ENCODE measurements around the gene GRIK4. TPM values are rescaled to one million over a fixed set of nuclear protein-coding genes. Genes with fewer than 3 reads are reported as not detected.

The GRIK4 gene
- total and polyA plus RNA-seq, 2 donors (not counting 1 experiment from before 2014, with no cell fraction given) = 0.12 to 0.27 TPM

DNA sequence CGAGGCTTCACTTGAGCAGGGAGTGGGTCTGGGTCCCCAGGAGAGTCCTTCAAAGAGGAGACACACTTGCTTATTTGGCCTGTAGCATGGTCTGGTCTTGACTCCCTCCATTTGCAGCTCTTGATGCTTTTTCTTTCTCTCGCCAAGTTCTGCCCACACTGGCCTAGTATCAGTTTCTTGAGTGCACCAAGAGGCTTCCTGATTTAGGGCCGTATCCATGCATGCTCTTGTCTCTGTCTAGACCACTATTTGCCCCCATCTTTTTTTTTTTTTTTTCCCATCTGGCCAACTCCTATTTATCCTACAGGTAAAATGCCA is 170.7 kb downstream of the GRIK4 start:
- no peak for DNase-seq
- Mint-ChIP-seq H3K27me3 (peaks cover 33% of the 10 kb centered on the region), H3K4me1 (no peaks in the 10 kb centered on the region), H3K27ac (no peak overlapping the region), H3K4me3 (no peak overlapping the region), H3K9me3 (ENCODE audit: insufficient read depth) (no peaks in the 10 kb centered on the region)
- ChIA-PET POLR2A (no interaction called here), CTCF (interaction anchor here (0.9 to 1.1 kb wide), 2 partner anchors 171 to 347 kb away, joined by 3 read pairs; partner anchors contain the start of gene GRIK4)
- Histone ChIP-seq H3K4me1 (ENCODE audit: control insufficient read depth in 2 of 2, insufficient read depth in 2 of 2, low read length in 2 of 2) (no peaks in the 10 kb centered on the region), H3K4me3 (ENCODE audit: control extremely low read depth in 1 of 5, extremely low read depth in 1 of 5, insufficient read depth in 1 of 5, low read depth in 2 of 5, low read length in 4 of 5) (no peak overlapping the region), H2AFZ (ENCODE audit: insufficient read depth, low read depth, low read length, poor library complexity, severe bottlenecking) (no peak overlapping the region), H3K9ac (ENCODE audit: low read length) (no peak overlapping the region), H3K27ac (ENCODE audit: low read length in 2 of 2) (no peak overlapping the region), H3K27me3 (replicated peaks in 1 of 4; ENCODE audit: control extremely low read depth in 1 of 4, control insufficient read depth in 3 of 4, insufficient read depth in 4 of 4, low read length in 3 of 4) (peaks cover 0 to 9% (median 0%) of the 10 kb centered on the region in 4 experiments), H3K79me2 (ENCODE audit: control insufficient read depth, insufficient read depth, low read length) (no peaks in the 10 kb centered on the region), H3K36me3 (replicated peaks in 1 of 2; ENCODE audit: control extremely low read depth in 1 of 2, control insufficient read depth in 1 of 2, extremely low read depth in 1 of 2, insufficient read depth in 2 of 2, low read length in 1 of 2) (no peaks in the 10 kb centered on the region), H3K4me2 (replicated peaks; ENCODE audit: low read depth, low read length, poor library complexity, severe bottlenecking) (no peak overlapping the region), H4K20me1 (ENCODE audit: control insufficient read depth, insufficient read depth, low read length, poor library complexity, severe bottlenecking) (no peaks in the 10 kb centered on the region), H3K9me3 (ENCODE audit: control extremely low read depth in 1 of 3, control insufficient read depth in 2 of 3, insufficient read depth in 1 of 3, low read length in 2 of 3) (no peaks in the 10 kb centered on the region)
- intact Hi-C loops (cut with micrococcal nuclease) = no loop called here
- ATAC-seq (ENCODE audit: low read depth) = no peak
- TF ChIP-seq, protein P1, sequence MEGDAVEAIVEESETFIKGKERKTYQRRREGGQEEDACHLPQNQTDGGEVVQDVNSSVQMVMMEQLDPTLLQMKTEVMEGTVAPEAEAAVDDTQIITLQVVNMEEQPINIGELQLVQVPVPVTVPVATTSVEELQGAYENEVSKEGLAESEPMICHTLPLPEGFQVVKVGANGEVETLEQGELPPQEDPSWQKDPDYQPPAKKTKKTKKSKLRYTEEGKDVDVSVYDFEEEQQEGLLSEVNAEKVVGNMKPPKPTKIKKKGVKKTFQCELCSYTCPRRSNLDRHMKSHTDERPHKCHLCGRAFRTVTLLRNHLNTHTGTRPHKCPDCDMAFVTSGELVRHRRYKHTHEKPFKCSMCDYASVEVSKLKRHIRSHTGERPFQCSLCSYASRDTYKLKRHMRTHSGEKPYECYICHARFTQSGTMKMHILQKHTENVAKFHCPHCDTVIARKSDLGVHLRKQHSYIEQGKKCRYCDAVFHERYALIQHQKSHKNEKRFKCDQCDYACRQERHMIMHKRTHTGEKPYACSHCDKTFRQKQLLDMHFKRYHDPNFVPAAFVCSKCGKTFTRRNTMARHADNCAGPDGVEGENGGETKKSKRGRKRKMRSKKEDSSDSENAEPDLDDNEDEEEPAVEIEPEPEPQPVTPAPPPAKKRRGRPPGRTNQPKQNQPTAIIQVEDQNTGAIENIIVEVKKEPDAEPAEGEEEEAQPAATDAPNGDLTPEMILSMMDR (IDR thresholded peaks at IDR 0.05) = no peak
- TF ChIP-seq EZH2 (IDR thresholded peaks at IDR 0.05; ENCODE audit: borderline replicate concordance, insufficient read depth, low read depth, low read length, poor library complexity, severe bottlenecking) = no peak
- 81% methylated on average over 2 of the region's 3 CpGs for WGBS (ENCODE audit: insufficient coverage)

DNA sequence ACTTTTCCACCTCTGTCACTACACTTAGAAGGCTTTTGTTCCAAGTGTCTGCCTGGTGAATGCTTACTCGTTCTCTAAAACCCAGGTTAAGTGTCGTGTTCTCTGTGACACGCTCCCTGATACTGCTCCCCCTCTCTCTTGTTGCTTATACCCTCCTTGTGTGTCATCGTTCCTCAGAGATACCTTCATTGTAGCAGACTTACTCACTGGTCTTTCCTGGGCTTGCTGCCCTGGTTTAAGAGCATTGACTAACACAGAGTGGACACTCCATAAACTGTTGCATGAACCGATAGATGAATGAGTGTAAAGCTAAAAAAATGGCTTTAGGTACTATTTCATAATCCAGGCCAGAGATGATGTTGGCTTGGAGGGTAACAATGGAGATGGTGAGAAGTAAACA is 171.3 kb downstream of the GRIK4 start:
- Histone ChIP-seq H3K4me1 (ENCODE audit: control insufficient read depth in 2 of 2, insufficient read depth in 2 of 2, low read length in 2 of 2) (no peaks in the 10 kb centered on the region), H3K79me2 (ENCODE audit: control insufficient read depth, insufficient read depth, low read length) (no peaks in the 10 kb centered on the region), H3K4me2 (replicated peaks; ENCODE audit: low read depth, low read length, poor library complexity, severe bottlenecking) (no peak overlapping the region), H3K4me3 (ENCODE audit: control extremely low read depth in 1 of 5, extremely low read depth in 1 of 5, insufficient read depth in 1 of 5, low read depth in 2 of 5, low read length in 4 of 5) (no peak overlapping the region), H3K27ac (ENCODE audit: low read length in 2 of 2) (no peak overlapping the region), H3K27me3 (replicated peaks in 1 of 4; ENCODE audit: control extremely low read depth in 1 of 4, control insufficient read depth in 3 of 4, insufficient read depth in 4 of 4, low read length in 3 of 4) (peaks cover 0 to 9% (median 0%) of the 10 kb centered on the region in 4 experiments), H3K36me3 (replicated peaks in 1 of 2; ENCODE audit: control extremely low read depth in 1 of 2, control insufficient read depth in 1 of 2, extremely low read depth in 1 of 2, insufficient read depth in 2 of 2, low read length in 1 of 2) (no peaks in the 10 kb centered on the region), H4K20me1 (ENCODE audit: control insufficient read depth, insufficient read depth, low read length, poor library complexity, severe bottlenecking) (no peaks in the 10 kb centered on the region), H3K9me3 (ENCODE audit: control extremely low read depth in 1 of 3, control insufficient read depth in 2 of 3, insufficient read depth in 1 of 3, low read length in 2 of 3) (no peaks in the 10 kb centered on the region), H3K9ac (ENCODE audit: low read length) (no peak overlapping the region), H2AFZ (ENCODE audit: insufficient read depth, low read depth, low read length, poor library complexity, severe bottlenecking) (no peak overlapping the region)
- no peak for ATAC-seq (ENCODE audit: low read depth)
- no peaks in the 10 kb centered on the region for H3K4me1 Mint-ChIP-seq
- no peak for DNase-seq
- H3K4me3 Mint-ChIP-seq = no peak overlapping the region
- intact Hi-C loops (cut with micrococcal nuclease) = no loop called here
- 97% methylated on average over 4 of the region's 5 CpGs for WGBS (ENCODE audit: insufficient coverage)
- no peak overlapping the region for H3K27ac Mint-ChIP-seq
- POLR2A ChIA-PET = no interaction called here
- H3K9me3 Mint-ChIP-seq (ENCODE audit: insufficient read depth) = no peaks in the 10 kb centered on the region
- TF ChIP-seq EZH2 (IDR thresholded peaks at IDR 0.05; ENCODE audit: borderline replicate concordance, insufficient read depth, low read depth, low read length, poor library complexity, severe bottlenecking) = no peak
- TF ChIP-seq, protein P1 (IDR thresholded peaks at IDR 0.05) = no peak
- peaks cover 33% of the 10 kb centered on the region for H3K27me3 Mint-ChIP-seq
- CTCF ChIA-PET = interaction anchor here (4.3 to 4.7 kb wide), 2 partner anchors 173 to 348 kb away, joined by 50 to 62 read pairs; partner anchors contain the start of genes ARHGEF12 and GRIK4
